ENCODE measurements around the gene PSG6.
A peak's percentile ranks its signal among the peaks of the same experiment; 100 is the strongest.
"Not testable (repeated sequence)": the region's sequence is repeated elsewhere in the genome, so short reads cannot be mapped to it uniquely, and the experiment has no call there.

The PSG6 gene

GRCh38 chr19:42923106-42923505, 5.4 kb upstream of the PSG6 start:
- H3K79me2 ChIP-seq (ENCODE audit: insufficient read depth, low read depth); H3K9ac ChIP-seq; H3K4me2 ChIP-seq; H3K27ac ChIP-seq; H3K4me1 ChIP-seq (ENCODE audit: low read depth, poor library complexity, severe bottlenecking); H3K4me3 ChIP-seq (IDR thresholded peaks at IDR 0.05; ENCODE audit: insufficient read depth, low read depth, low read length); H2AFZ ChIP-seq (ENCODE audit: low read depth); H3K27me3 ChIP-seq (ENCODE audit: insufficient read depth, low read depth); H4K20me1 ChIP-seq (ENCODE audit: insufficient read depth); H3K36me3 ChIP-seq (ENCODE audit: insufficient read depth): not testable (repeated sequence)
- TF ChIP-seq CTCF (conservative IDR thresholded peaks at IDR 0.05; ENCODE audit: low read depth, low read length) = peak; percentile 61

DNA sequence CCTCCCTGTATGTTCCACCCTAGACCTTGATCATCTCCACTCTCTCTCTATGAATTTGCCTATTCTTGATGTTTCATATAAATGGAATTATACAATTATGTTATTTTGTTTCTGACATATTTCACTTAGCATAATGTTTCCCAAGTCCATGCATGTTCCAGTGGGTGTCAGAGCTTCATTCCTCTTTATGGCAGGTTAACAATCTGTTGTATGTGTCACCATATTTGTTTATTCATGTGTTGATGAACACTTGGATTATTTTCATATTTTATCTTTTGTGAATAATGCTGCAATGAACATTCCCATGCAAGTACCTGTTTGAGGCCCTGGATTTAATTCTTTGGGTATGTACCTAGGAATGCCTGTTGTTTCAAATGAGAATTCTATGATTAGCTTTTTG, 3.3 kb upstream of the PSG6 start:
- not testable (repeated sequence) for H3K4me1 ChIP-seq (ENCODE audit: low read depth, poor library complexity, severe bottlenecking); H3K27me3 ChIP-seq (ENCODE audit: insufficient read depth, low read depth); H3K36me3 ChIP-seq (ENCODE audit: insufficient read depth); H3K4me3 ChIP-seq (IDR thresholded peaks at IDR 0.05; ENCODE audit: insufficient read depth, low read depth, low read length); H2AFZ ChIP-seq (ENCODE audit: low read depth); H3K79me2 ChIP-seq (ENCODE audit: insufficient read depth, low read depth); H3K9ac ChIP-seq; H4K20me1 ChIP-seq (ENCODE audit: insufficient read depth); H3K27ac ChIP-seq; H3K4me2 ChIP-seq

- Histone ChIP-seq H3K4me3 (IDR thresholded peaks at IDR 0.05; ENCODE audit: insufficient read depth, low read depth, low read length) (no peak overlapping the region), H4K20me1 (ENCODE audit: insufficient read depth) (no peaks in the 10 kb centered on the region), H3K4me2 (no peak overlapping the region), H2AFZ (ENCODE audit: low read depth) (no peak overlapping the region), H3K27me3 (ENCODE audit: insufficient read depth, low read depth) (no peaks in the 10 kb centered on the region), H3K79me2 (ENCODE audit: insufficient read depth, low read depth) (no peaks in the 10 kb centered on the region), H3K36me3 (ENCODE audit: insufficient read depth) (no peaks in the 10 kb centered on the region), H3K9ac (no peak overlapping the region), H3K4me1 (ENCODE audit: low read depth, poor library complexity, severe bottlenecking) (no peaks in the 10 kb centered on the region), H3K27ac (no peak overlapping the region)
- no peak for TF ChIP-seq CTCF (conservative IDR thresholded peaks at IDR 0.05; ENCODE audit: low read depth, low read length)
Measured at GRCh38 chr19:42919757-42920079, 2.0 kb upstream of the PSG6 start.

GRCh38 chr19:42919070-42919756, 1.5 kb upstream of the PSG6 start:
- not testable (repeated sequence) for H3K79me2 ChIP-seq (ENCODE audit: insufficient read depth, low read depth); H3K9ac ChIP-seq

GRCh38 chr19:42918377-42919069, 829 bp upstream of the PSG6 start:
- not testable (repeated sequence) for H3K79me2 ChIP-seq (ENCODE audit: insufficient read depth, low read depth); H2AFZ ChIP-seq (ENCODE audit: low read depth); H3K4me2 ChIP-seq; H4K20me1 ChIP-seq (ENCODE audit: insufficient read depth); H3K4me3 ChIP-seq (IDR thresholded peaks at IDR 0.05; ENCODE audit: insufficient read depth, low read depth, low read length); H3K27ac ChIP-seq; H3K27me3 ChIP-seq (ENCODE audit: insufficient read depth, low read depth); H3K9ac ChIP-seq; H3K4me1 ChIP-seq (ENCODE audit: low read depth, poor library complexity, severe bottlenecking); H3K36me3 ChIP-seq (ENCODE audit: insufficient read depth)

More at GRCh38 chr19:42919070-42919756, 1.5 kb upstream of the PSG6 start:
- H3K27me3 ChIP-seq (ENCODE audit: insufficient read depth, low read depth); H4K20me1 ChIP-seq (ENCODE audit: insufficient read depth); H3K27ac ChIP-seq; H2AFZ ChIP-seq (ENCODE audit: low read depth); H3K4me2 ChIP-seq; H3K4me1 ChIP-seq (ENCODE audit: low read depth, poor library complexity, severe bottlenecking); H3K36me3 ChIP-seq (ENCODE audit: insufficient read depth); H3K4me3 ChIP-seq (IDR thresholded peaks at IDR 0.05; ENCODE audit: insufficient read depth, low read depth, low read length): not testable (repeated sequence)
- TF ChIP-seq CTCF (conservative IDR thresholded peaks at IDR 0.05; ENCODE audit: low read depth, low read length) = 0 out of 2 replicates have a peak, but pooled peaks have one; percentile 20

GRCh38 chr19:42916931-42917330, 763 bp downstream of the PSG6 start:
- H3K36me3 ChIP-seq (ENCODE audit: insufficient read depth); H3K27ac ChIP-seq; H3K4me1 ChIP-seq (ENCODE audit: low read depth, poor library complexity, severe bottlenecking); H3K9ac ChIP-seq; H3K79me2 ChIP-seq (ENCODE audit: insufficient read depth, low read depth); H4K20me1 ChIP-seq (ENCODE audit: insufficient read depth); H3K27me3 ChIP-seq (ENCODE audit: insufficient read depth, low read depth); H2AFZ ChIP-seq (ENCODE audit: low read depth); H3K4me3 ChIP-seq (IDR thresholded peaks at IDR 0.05; ENCODE audit: insufficient read depth, low read depth, low read length); H3K4me2 ChIP-seq: not testable (repeated sequence)

GRCh38 chr19:42913516-42913915, 4.2 kb downstream of the PSG6 start:
- not testable (repeated sequence) for H3K36me3 ChIP-seq (ENCODE audit: insufficient read depth); H2AFZ ChIP-seq (ENCODE audit: low read depth); H3K27ac ChIP-seq; H3K9ac ChIP-seq; H3K4me3 ChIP-seq (IDR thresholded peaks at IDR 0.05; ENCODE audit: insufficient read depth, low read depth, low read length); H3K27me3 ChIP-seq (ENCODE audit: insufficient read depth, low read depth); H3K79me2 ChIP-seq (ENCODE audit: insufficient read depth, low read depth); H3K4me1 ChIP-seq (ENCODE audit: low read depth, poor library complexity, severe bottlenecking); H4K20me1 ChIP-seq (ENCODE audit: insufficient read depth); H3K4me2 ChIP-seq

DNA sequence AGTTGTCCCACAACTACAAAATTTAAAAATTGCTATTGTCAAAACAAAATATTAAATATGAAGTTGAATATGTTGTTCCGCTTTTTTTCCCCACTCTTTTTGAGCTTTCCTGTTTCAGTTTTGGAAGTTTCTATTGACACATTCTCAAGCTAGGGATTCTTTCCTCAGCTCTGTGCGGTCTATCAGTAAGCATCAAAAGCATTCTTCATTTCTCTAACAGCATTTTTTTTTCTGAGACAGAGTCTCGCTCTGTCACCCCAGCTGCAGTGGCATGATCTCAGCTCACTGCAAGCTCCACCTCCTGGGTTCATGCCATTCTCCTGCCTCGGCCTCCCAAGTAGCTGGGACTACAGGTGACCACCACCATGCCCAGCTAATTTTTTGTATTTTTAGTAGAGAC, 4.8 kb downstream of the PSG6 start:
- not testable (repeated sequence) for H3K27me3 ChIP-seq (ENCODE audit: insufficient read depth, low read depth); H3K4me2 ChIP-seq; H3K79me2 ChIP-seq (ENCODE audit: insufficient read depth, low read depth); H3K9ac ChIP-seq; H3K4me1 ChIP-seq (ENCODE audit: low read depth, poor library complexity, severe bottlenecking); H4K20me1 ChIP-seq (ENCODE audit: insufficient read depth); H2AFZ ChIP-seq (ENCODE audit: low read depth); H3K4me3 ChIP-seq (IDR thresholded peaks at IDR 0.05; ENCODE audit: insufficient read depth, low read depth, low read length); H3K36me3 ChIP-seq (ENCODE audit: insufficient read depth); H3K27ac ChIP-seq

Measured in KMS-11 (cell line).